GM12865 (cell line): ENCODE measurements around the gene SNAPC4.

Experiments used
- DNase-seq: peaks from one replicate; pipeline ENCODE4 v3.0.0; 2010; ENCODE audit warnings: low read depth
- H3K4me3 ChIP-seq: 2 replicates; pipeline ENCODE4 v1.5.1; 2011; ENCODE audit warnings: mild to moderate bottlenecking, low read depth, low read length, control low read depth
- CTCF ChIP-seq: IDR thresholded peaks from 2 replicates; pipeline ENCODE4 v1.5.1; 2011; ENCODE audit warnings: low read length, control low read depth, low read depth, inconsistent platforms; ENCODE audit not compliant: insufficient read depth; ENCODE audit errors: missing control alignments

Gene SNAPC4

GRCh38 chr9:136389396-136389795 is 10.6 kb downstream of the SNAPC4 start:
- no peak for DNase-seq
- TF ChIP-seq CTCF: no peak
- H3K4me3 ChIP-seq: no peak overlapping the region

GRCh38 chr9:136387217-136387616 is 12.8 kb downstream of the SNAPC4 start:
- DNase-seq: no peak
- TF ChIP-seq CTCF: no peak

GRCh38 chr9:136386018-136386417 is 14.0 kb downstream of the SNAPC4 start:
- H3K4me3 ChIP-seq: no peak overlapping the region
- TF ChIP-seq CTCF: no peak
- DNase-seq: no peak

More at GRCh38 chr9:136387217-136387616, 12.8 kb downstream of the SNAPC4 start:
- H3K4me3 ChIP-seq: no peak overlapping the region

GRCh38 chr9:136385015-136385414 is 15.0 kb downstream of the SNAPC4 start:
- no peak overlapping the region for H3K4me3 ChIP-seq
- DNase-seq: no peak
- TF ChIP-seq CTCF: no peak

GRCh38 chr9:136383436-136383835 is 16.5 kb downstream of the SNAPC4 start:
- TF ChIP-seq CTCF: no peak
- no peak for DNase-seq
- H3K4me3 ChIP-seq: no peak overlapping the region

GRCh38 chr9:136381966-136382513 is 17.9 kb downstream of the SNAPC4 start:
- TF ChIP-seq CTCF: no peak
- DNase-seq: no peak
- no peak overlapping the region for H3K4me3 ChIP-seq

- no peak overlapping the region for H3K4me3 ChIP-seq
- TF ChIP-seq CTCF: no peak
- no peak for DNase-seq
Observed at GRCh38 chr9:136381311-136381710, 18.7 kb downstream of the SNAPC4 start.
